ENCODE results near the gene ZNF217.

GRCh38 chr20:53576586-53577318 is 16.9 kb downstream of the ZNF217 start:
- TF ChIP-seq CTCF (IDR thresholded peaks at IDR 0.05) (no peak), POLR2AphosphoS5 (IDR thresholded peaks at IDR 0.05) (no peak), POLR2A (IDR thresholded peaks at IDR 0.05) (no peak), EP300 (IDR thresholded peaks at IDR 0.05) (no peak)

All from gastroesophageal sphincter (tissue), 3 donors.